H1 (cell line): Measurements from ENCODE around the gene NRXN3. TPM values are rescaled to one million over a fixed set of nuclear protein-coding genes. Genes with fewer than 3 reads are reported as not detected.

ENCODE experiments used
- CTCF ChIA-PET: fragments of 300-600 bp; sonication (Branson Sonifier 250); formaldehyde crosslinking; loops from one replicate; lab custom pipeline; 2021; ENCODE audit not compliant: partially characterized antibody; lab: Charles Lee
- POLR2A ChIA-PET: fragments of 300-600 bp; sonication (Branson Sonifier 250); formaldehyde crosslinking; loops from one replicate; lab custom pipeline; 2021; ENCODE audit warnings: inconsistent platforms; ENCODE audit not compliant: partially characterized antibody; lab: Charles Lee
- DNase-seq, 2 experiments: peaks; one replicate each; pipeline versions ENCODE4 v3.0.0 to v3.0.0-alpha.2; 2010 to 2022; ENCODE audit warnings: low spot score in 2 of 2, low read depth in 1 of 2, mixed read lengths in 1 of 2
- FAIRE-seq: peaks from 2 replicates; lab custom pipeline; 2011; peaks lifted over from hg19 to GRCh38; lab: Jason Lieb, UNC
- H2AFZ ChIP-seq: 2 replicates; pipeline ENCODE4 v1.8.1; 2012; ENCODE audit warnings: low read length, inconsistent platforms
- H2AK5ac ChIP-seq: 2 replicates; pipeline ENCODE4 v1.6.1; 2013; ENCODE audit warnings: low read depth, low read length
- H2BK120ac ChIP-seq: replicated peaks from 2 replicates; pipeline ENCODE3; 2013; ENCODE audit warnings: low read depth, low read length, inconsistent platforms
- H2BK12ac ChIP-seq: 2 replicates; pipeline ENCODE4 v1.6.1; 2013; ENCODE audit warnings: low read depth, low read length
- H2BK15ac ChIP-seq: 2 replicates; pipeline ENCODE4 v1.6.1; 2013; ENCODE audit warnings: low read length
- H2BK20ac ChIP-seq: 2 replicates; pipeline ENCODE4 v1.6.1; 2013; ENCODE audit warnings: low read length
- H2BK5ac ChIP-seq: 2 replicates; pipeline ENCODE4 v1.6.1; 2013; ENCODE audit warnings: low read depth, low read length
- H3K14ac ChIP-seq: 2 replicates; pipeline ENCODE4 v1.6.1; 2013; ENCODE audit warnings: inconsistent platforms; ENCODE audit not compliant: insufficient read length
- H3K18ac ChIP-seq: 2 replicates; pipeline ENCODE4 v1.6.1; 2013; ENCODE audit warnings: low read length; ENCODE audit errors: extremely low read depth
- H3K23ac ChIP-seq: 2 replicates; pipeline ENCODE4 v1.6.1; 2013; ENCODE audit warnings: inconsistent platforms; ENCODE audit not compliant: insufficient read length
- H3K23me2 ChIP-seq: 2 replicates; pipeline ENCODE4 v1.6.1; 2013; ENCODE audit warnings: low read depth, low read length
- H3K27ac ChIP-seq: 2 replicates; pipeline ENCODE4 v1.6.1; 2011; ENCODE audit warnings: low read depth, low read length, inconsistent platforms
- H3K27me3 ChIP-seq, 4 experiments: replicated peaks in 1 of 4; 1 replicate in 1 of 4; 2 replicates in 3 of 4; pipeline versions ENCODE4 v1.6.1 to v1.8.1; 2011 to 2013; ENCODE audit warnings: low read length in 3 of 4, mild to moderate bottlenecking in 3 of 4, inconsistent platforms in 2 of 4, mixed read lengths in 2 of 4, moderate library complexity in 1 of 4; ENCODE audit not compliant: control insufficient read depth in 3 of 4, insufficient read depth in 3 of 4; ENCODE audit errors: extremely low read depth in 1 of 4
- H3K36me3 ChIP-seq, 4 experiments: 2 replicates each; pipeline versions ENCODE4 v1.6.1 to v1.8.1; 2011 to 2013; ENCODE audit warnings: mild to moderate bottlenecking in 4 of 4, low read length in 3 of 4, moderate library complexity in 2 of 4, control low read depth in 1 of 4, inconsistent platforms in 1 of 4; ENCODE audit not compliant: insufficient read depth in 4 of 4, control insufficient read depth in 2 of 4
- H3K4ac ChIP-seq: replicated peaks from 2 replicates; pipeline ENCODE3; 2013; ENCODE audit warnings: low read length, low read depth, mixed read lengths, inconsistent platforms; ENCODE audit not compliant: insufficient read length
- H3K4me1 ChIP-seq, 4 experiments: replicated peaks in 1 of 4; 1 replicate in 1 of 4; 2 replicates in 3 of 4; pipeline versions ENCODE4 v1.6.1 to v1.8.1; 2011 to 2013; ENCODE audit warnings: low read length in 3 of 4, inconsistent platforms in 2 of 4, mixed read lengths in 1 of 4; ENCODE audit not compliant: insufficient read depth in 4 of 4, control insufficient read depth in 3 of 4
- H3K4me2 ChIP-seq, 2 experiments: 2 replicates each; pipeline versions ENCODE4 v1.6.1 to v1.8.1; 2011 to 2013; ENCODE audit warnings: low read depth in 2 of 2, low read length in 2 of 2, control low read depth in 1 of 2, inconsistent platforms in 1 of 2, mild to moderate bottlenecking in 1 of 2; ENCODE audit not compliant: insufficient read depth in 1 of 2
- H3K4me3 ChIP-seq, 4 experiments: fragments of 200-600, 300-600 bp in 1 of 4; sonication (generic), shearing (Covaris generic), sonication (Bioruptor Twin) in 1 of 4; 2 replicates each; pipeline versions ENCODE4 v1.5.1 to v1.8.1; 2011 to 2016; ENCODE audit warnings: low read length in 4 of 4, low read depth in 3 of 4, control low read depth in 2 of 4, inconsistent platforms in 2 of 4, mild to moderate bottlenecking in 2 of 4, mixed read lengths in 1 of 4, moderate library complexity in 1 of 4; ENCODE audit not compliant: insufficient read depth in 2 of 4; ENCODE audit errors: extremely low read depth in 1 of 4
- H3K56ac ChIP-seq: replicated peaks from 2 replicates; pipeline ENCODE3; 2013; ENCODE audit warnings: low read depth, mild to moderate bottlenecking, mixed read lengths, low read length, inconsistent platforms; ENCODE audit not compliant: insufficient read length
- H3K79me1 ChIP-seq: 2 replicates; pipeline ENCODE4 v1.6.1; 2013; ENCODE audit warnings: low read depth, low read length, control low read depth
- H3K79me2 ChIP-seq, 2 experiments: 2 replicates each; pipeline versions ENCODE4 v1.6.1 to v1.8.1; 2012 to 2013; ENCODE audit warnings: low read length in 2 of 2, mild to moderate bottlenecking in 2 of 2, inconsistent platforms in 1 of 2; ENCODE audit not compliant: insufficient read depth in 2 of 2, control insufficient read depth in 1 of 2
- H3K9ac ChIP-seq, 4 experiments: replicated peaks in 1 of 4; 1 replicate in 1 of 4; 2 replicates in 3 of 4; pipeline versions ENCODE4 v1.6.1 to v1.8.1; 2011 to 2013; ENCODE audit warnings: low read depth in 3 of 4, low read length in 3 of 4, control low read depth in 2 of 4, mild to moderate bottlenecking in 2 of 4, moderate library complexity in 2 of 4, inconsistent platforms in 1 of 4; ENCODE audit errors: extremely low read depth in 1 of 4
- H3K9me3 ChIP-seq, 2 experiments: 2 replicates each; pipeline versions ENCODE4 v1.6.1 to v1.8.1; 2012 to 2013; ENCODE audit warnings: mild to moderate bottlenecking in 2 of 2, moderate library complexity in 2 of 2, control low read depth in 1 of 2, inconsistent platforms in 1 of 2, low read depth in 1 of 2, low read length in 1 of 2, mixed read lengths in 1 of 2; ENCODE audit not compliant: insufficient read depth in 2 of 2
- H4K20me1 ChIP-seq, 2 experiments: replicated peaks in 1 of 2; 2 replicates each; pipeline versions ENCODE3 to v1.8.1; 2011 to 2013; ENCODE audit warnings: inconsistent platforms in 2 of 2, low read length in 2 of 2, mild to moderate bottlenecking in 1 of 2; ENCODE audit not compliant: insufficient read depth in 2 of 2, control insufficient read depth in 1 of 2
- H4K5ac ChIP-seq: 2 replicates; pipeline ENCODE4 v1.6.1; 2013; ENCODE audit warnings: low read length, low read depth, mixed read lengths, inconsistent platforms; ENCODE audit not compliant: insufficient read length
- H4K8ac ChIP-seq: 2 replicates; pipeline ENCODE4 v1.8.0; 2013; ENCODE audit warnings: mild to moderate bottlenecking, moderate library complexity, low read length, inconsistent platforms; ENCODE audit not compliant: insufficient read depth; ENCODE audit errors: extremely low read depth
- H4K91ac ChIP-seq: replicated peaks from 2 replicates; pipeline ENCODE3; 2013; ENCODE audit warnings: low read length, mixed read lengths, inconsistent platforms; ENCODE audit not compliant: insufficient read length
- HDAC6 ChIP-seq: IDR thresholded peaks from one replicate; pipeline ENCODE4 v1.7.1; 2012; ENCODE audit warnings: low read depth, mild to moderate bottlenecking, inconsistent platforms, low read length, moderate library complexity
- PHF8 ChIP-seq: fragments of 200-600 bp; sonication (generic); conservative IDR thresholded peaks from 2 replicates; pipeline ENCODE4 v1.7.1; 2012; ENCODE audit warnings: low read depth, mild to moderate bottlenecking, inconsistent platforms, low read length, moderate library complexity
- POLR2A ChIP-seq, 2 experiments: IDR thresholded peaks; 1 replicate in 1 of 2; 2 replicates in 1 of 2; pipeline ENCODE4 v1.6.1; 2011; ENCODE audit warnings: low read depth in 2 of 2, low read length in 2 of 2, mild to moderate bottlenecking in 2 of 2; ENCODE audit errors: control extremely low read depth in 1 of 2
- SIN3A ChIP-seq, 2 experiments: IDR thresholded peaks in 1 of 2; conservative IDR thresholded peaks in 1 of 2; 2 replicates each; pipeline ENCODE4 v1.6.1; 2011 to 2012; ENCODE audit warnings: low read length in 2 of 2, improper control_type of control experiment in 1 of 2, low read depth in 1 of 2, mild to moderate bottlenecking in 1 of 2
- WGBS, 2 experiments: shearing (Covaris generic) in 1 of 2; methylation state at CpG; one replicate each; pipeline versions ENCODE4 v1.1.6 to v1.1.7; 2013 to 2015; ENCODE audit warnings: low lambda C conversion rate in 2 of 2, mixed read lengths in 2 of 2, inconsistent platforms in 1 of 2, low coverage in 1 of 2, missing lambda C conversion rate in 1 of 2; ENCODE audit not compliant: insufficient replicate concordance in 2 of 2, insufficient coverage in 1 of 2, insufficient read length in 1 of 2; ENCODE audit errors: extremely low coverage in 1 of 2, missing lambda C conversion rate in 1 of 2; 5-methylcytosine and 5-hydroxymethylcytosine counted together
- polyA plus RNA-seq, 7 experiments: library from polyadenylated mRNA; depleted of rRNA in 3 of 7; stranded (reverse) in 5 of 7; unstranded in 2 of 7; fragments of >200 nt in 5 of 7; fragments of 200-250 nt in 2 of 7; gene quantifications; 1 replicate in 5 of 7; 2 replicates in 1 of 7; 4 replicates in 1 of 7; pipeline versions ENCODE4 v1.2.1 to v1.2.3, GENCODE V29; 2011 to 2013; ENCODE audit warnings: missing spikeins in 2 of 7, mixed read lengths in 2 of 7
- total RNA-seq: library from RNA; stranded (reverse); fragmentation: NEBNext Ultra II Directional; extraction: Animal tissue kit (Norgen Biotek cat#: 25700); gene quantifications from 2 replicates; pipeline ENCODE4 v1.2.1, GENCODE V29; 2021

NRXN3 gene
- total and polyA plus RNA-seq, 2 of the 8 experiments (the other 6 are each of a cell fraction or from before 2014, with no cell fraction given): 2.6 to 4.1 TPM

DNA sequence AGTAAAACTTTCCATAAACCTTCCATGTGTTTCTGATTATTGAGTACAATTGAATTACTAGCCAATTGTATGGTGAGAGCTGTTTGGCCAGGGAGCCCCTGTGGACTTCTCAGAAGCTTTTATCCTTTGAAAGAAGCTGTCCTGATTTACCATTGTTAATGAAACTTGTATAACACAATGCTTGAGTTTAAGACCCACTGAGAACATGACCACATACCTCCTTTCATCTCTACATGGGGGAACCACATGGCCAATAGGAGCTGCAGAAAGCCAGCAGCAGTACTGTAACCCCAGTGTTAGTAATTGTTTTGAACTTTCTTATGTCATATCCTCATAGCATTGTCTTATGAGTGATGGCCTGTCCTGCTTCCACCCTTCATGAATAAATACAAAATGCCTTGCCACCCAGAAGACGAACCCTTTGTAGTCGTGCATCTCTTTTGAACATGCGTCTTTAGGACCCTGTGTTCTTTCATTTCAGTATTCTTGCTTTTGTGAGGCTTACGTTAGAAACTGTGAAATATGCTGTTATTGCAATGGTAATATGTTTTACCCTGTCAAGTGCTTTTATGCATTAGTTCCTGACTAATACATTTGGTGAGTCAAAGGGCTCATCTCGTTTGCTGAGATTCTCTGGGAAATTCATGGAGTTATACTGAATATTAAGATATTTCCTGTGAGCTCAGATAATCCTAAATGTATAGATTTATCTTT is 815.7 kb downstream of the NRXN3 start:
- WGBS, 2 experiments: 7% methylated on average over 5 of the region's 5 CpGs; no CpG with 5 or more reads in 1 of the 2 experiments
- H3K4me1 ChIP-seq: peaks cover 2 to 19% (median 8%) of the 10 kb centered on the region in 4 experiments; a peak in 5 of 7 replicates
- no peak overlapping the region for H2BK12ac ChIP-seq
- no peak overlapping the region for H3K27ac ChIP-seq
- no peak overlapping the region for H3K23ac ChIP-seq
- no peak overlapping the region for H3K56ac ChIP-seq
- H4K91ac ChIP-seq: no peak overlapping the region
- H3K9me3 ChIP-seq: no peaks in the 10 kb centered on the region
- POLR2A ChIA-PET: no interaction called here
- H3K27me3 ChIP-seq: peaks cover 1 to 18% (median 10%) of the 10 kb centered on the region in 4 experiments
- H2AK5ac ChIP-seq: 0 out of 2 replicates have a peak overlapping the region, but pooled peaks have one; percentile 4
- no peak overlapping the region for H3K14ac ChIP-seq
- H2BK5ac ChIP-seq: no peak overlapping the region
- no peak overlapping the region for H2AFZ ChIP-seq
- peak overlapping the region in 1 of 4 experiments; percentile 35; a peak in 2 of 8 replicates for H3K4me3 ChIP-seq
- peaks cover 3% of the 10 kb centered on the region; the same call in 1 of the 2 replicates for H3K23me2 ChIP-seq
- no peak overlapping the region for H2BK15ac ChIP-seq
- no peak overlapping the region for H4K8ac ChIP-seq
- no peaks in the 10 kb centered on the region for H3K79me2 ChIP-seq
- H3K36me3 ChIP-seq: no peaks in the 10 kb centered on the region
- FAIRE-seq (peak; percentile 99), DNase-seq (peak; percentile 70)
- H2BK20ac ChIP-seq: no peak overlapping the region
- no peaks in the 10 kb centered on the region for H4K20me1 ChIP-seq
- no peak overlapping the region for H3K4ac ChIP-seq
- no peak overlapping the region for H3K9ac ChIP-seq
- H2BK120ac ChIP-seq: no peak overlapping the region
- H4K5ac ChIP-seq: no peak overlapping the region
- H3K18ac ChIP-seq: no peak overlapping the region
- CTCF ChIA-PET: interaction anchor here (1.2 to 3.0 kb wide), 5 partner anchors 11 to 423 kb away, joined by 3 to 13 read pairs (median 7); no protein-coding TSS in a partner anchor
- no peaks in the 10 kb centered on the region for H3K79me1 ChIP-seq
- H3K4me2 ChIP-seq: peak overlapping the region; percentile 47 to 64
- TF ChIP-seq PHF8 (no peak), HDAC6 (no peak), SIN3A (conservative IDR thresholded peaks at IDR 0.05 in 1 of 2, IDR thresholded peaks at IDR 0.05 in 1 of 2; ENCODE audit: low read depth in 1 of 2, low read length in 2 of 2) (no peak), POLR2A (IDR thresholded peaks at IDR 0.05; ENCODE audit: control extremely low read depth in 1 of 2, low read depth in 2 of 2, low read length in 2 of 2) (no peak)
